ENCODE measurements around the gene MED27. TPM values are rescaled to one million over a fixed set of nuclear protein-coding genes. Genes with fewer than 3 reads are reported as not detected.

The MED27 gene
- total and polyA plus RNA-seq, 5 experiments from 2014 or later, result 14.3 to 43.4 (median 36.3) TPM

DNA sequence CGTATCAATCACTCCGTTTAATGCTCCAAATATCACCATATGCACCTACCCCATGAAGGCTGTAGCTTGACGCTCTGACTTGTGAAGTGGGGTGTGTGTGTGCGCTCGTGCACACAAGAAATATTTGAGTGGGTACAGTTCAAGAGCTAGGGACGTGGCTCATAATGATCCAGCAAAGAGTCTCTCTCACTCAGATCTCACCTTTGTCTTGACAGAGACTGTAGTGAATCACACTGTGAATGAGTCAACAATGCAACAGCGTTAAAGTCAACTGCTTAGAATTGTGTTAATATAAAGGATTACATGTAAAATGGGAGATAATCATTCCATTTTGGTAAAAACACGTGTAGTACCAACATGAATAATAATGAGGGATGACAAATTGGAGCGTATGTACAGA is 119.4 kb downstream of the MED27 start:
- no peak overlapping the region for H3K4me3 Mint-ChIP-seq
- peak overlapping the region in 1 of 10 donors; percentile 22 for H3K27ac Mint-ChIP-seq
- H3K36me3 Mint-ChIP-seq, result peaks cover 4 to 43% (median 16%) of the 10 kb centered on the region in 3 donors
- H3K27me3 Mint-ChIP-seq, result no peaks in the 10 kb centered on the region
- DNase-seq, result no peak
- POLR2A ChIA-PET, result no interaction called here
- H3K9me3 Mint-ChIP-seq, result peaks cover 0 to 10% (median 0%) of the 10 kb centered on the region in 9 donors
- ATAC-seq, result no peak
- H3K4me1 Mint-ChIP-seq, result peaks cover 0 to 11% (median under 1%) of the 10 kb centered on the region in 4 donors

DNA sequence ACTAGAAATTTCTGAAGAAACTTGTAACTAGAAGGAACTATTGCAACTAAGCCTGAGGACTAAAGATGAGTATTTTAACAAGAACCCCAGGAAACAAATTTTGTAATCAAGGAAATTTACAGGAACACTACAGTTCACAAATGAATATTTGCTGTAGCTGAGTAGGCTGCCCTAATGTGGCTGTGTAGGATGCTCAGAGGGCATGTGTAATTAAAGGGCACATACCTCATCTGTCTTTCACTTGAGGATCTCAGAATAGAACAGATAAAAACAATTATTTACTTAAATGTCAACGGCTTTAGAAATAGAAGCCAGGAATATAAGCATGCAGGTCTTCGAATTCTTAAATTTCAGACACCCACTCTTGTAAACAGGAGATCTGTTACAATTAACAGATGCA is 119.8 kb downstream of the MED27 start:
- H3K27ac Mint-ChIP-seq, result no peak overlapping the region
- no peak overlapping the region for H3K4me3 Mint-ChIP-seq
- POLR2A ChIA-PET, result no interaction called here
- peaks cover 0 to 11% (median under 1%) of the 10 kb centered on the region in 4 donors for H3K4me1 Mint-ChIP-seq
- H3K27me3 Mint-ChIP-seq, result no peaks in the 10 kb centered on the region
- H3K36me3 Mint-ChIP-seq, result peaks cover 4 to 41% (median 16%) of the 10 kb centered on the region in 3 donors
- no peak for DNase-seq
- ATAC-seq, result no peak
- peaks cover 0 to 10% (median 0%) of the 10 kb centered on the region in 9 donors for H3K9me3 Mint-ChIP-seq

DNA sequence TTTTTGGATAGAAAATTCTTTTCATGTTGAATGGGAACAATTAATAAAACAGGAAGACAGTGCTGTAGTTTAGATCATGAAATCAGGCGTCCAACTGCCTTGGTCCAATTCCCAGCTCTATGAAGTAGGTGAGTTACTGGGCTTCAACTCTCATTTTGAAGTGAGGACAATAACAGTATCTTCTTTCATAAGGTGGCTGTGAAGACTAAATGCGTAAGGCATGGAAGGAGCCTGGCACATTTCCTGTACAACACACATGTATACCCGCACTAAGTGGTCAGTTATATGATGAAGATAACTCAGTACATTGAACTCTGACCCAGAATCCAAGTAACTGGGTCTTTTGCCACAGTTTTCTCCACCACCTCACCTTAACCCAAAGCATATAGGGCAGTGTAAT is 120.6 kb downstream of the MED27 start:
- Mint-ChIP-seq H3K27ac (peak overlapping the region in 1 of 10 donors; percentile 14), H3K36me3 (peaks cover 4 to 36% (median 12%) of the 10 kb centered on the region in 3 donors), H3K9me3 (peaks cover 0 to 5% (median 0%) of the 10 kb centered on the region in 9 donors), H3K4me3 (no peak overlapping the region), H3K4me1 (peaks cover 0 to 11% (median under 1%) of the 10 kb centered on the region in 4 donors), H3K27me3 (no peaks in the 10 kb centered on the region)
- ATAC-seq (no peak), DNase-seq (no peak)
- POLR2A ChIA-PET, result no interaction called here

DNA sequence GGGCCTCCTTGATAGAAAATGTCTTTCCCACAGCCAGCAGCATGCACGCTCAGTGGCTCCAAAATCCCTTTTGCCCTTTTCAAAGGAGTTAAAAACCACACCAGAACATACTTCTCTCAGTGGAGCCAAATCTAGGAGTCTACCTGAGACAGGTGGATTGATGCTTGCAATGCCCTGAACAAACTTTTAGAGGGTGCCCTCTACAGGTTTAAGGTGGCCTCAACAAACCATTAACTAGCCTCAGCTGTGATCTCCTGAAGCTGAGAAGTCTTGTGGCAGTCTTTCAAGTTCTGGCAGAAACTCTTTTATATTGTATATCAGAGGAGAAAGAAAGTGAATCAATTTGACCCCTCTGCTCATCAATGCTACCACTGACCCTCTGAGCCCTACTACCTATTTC is 125.4 kb downstream of the MED27 start:
- H3K36me3 Mint-ChIP-seq, result peaks cover 0 to 16% (median 10%) of the 10 kb centered on the region in 3 donors
- no peak overlapping the region for H3K27ac Mint-ChIP-seq
- no peaks in the 10 kb centered on the region for H3K27me3 Mint-ChIP-seq
- H3K4me1 Mint-ChIP-seq, result peaks cover 0 to 9% (median 3%) of the 10 kb centered on the region in 4 donors
- ATAC-seq, result no peak
- H3K4me3 Mint-ChIP-seq, result no peak overlapping the region
- no peak for DNase-seq
- no peaks in the 10 kb centered on the region for H3K9me3 Mint-ChIP-seq
- POLR2A ChIA-PET, result no interaction called here

DNA sequence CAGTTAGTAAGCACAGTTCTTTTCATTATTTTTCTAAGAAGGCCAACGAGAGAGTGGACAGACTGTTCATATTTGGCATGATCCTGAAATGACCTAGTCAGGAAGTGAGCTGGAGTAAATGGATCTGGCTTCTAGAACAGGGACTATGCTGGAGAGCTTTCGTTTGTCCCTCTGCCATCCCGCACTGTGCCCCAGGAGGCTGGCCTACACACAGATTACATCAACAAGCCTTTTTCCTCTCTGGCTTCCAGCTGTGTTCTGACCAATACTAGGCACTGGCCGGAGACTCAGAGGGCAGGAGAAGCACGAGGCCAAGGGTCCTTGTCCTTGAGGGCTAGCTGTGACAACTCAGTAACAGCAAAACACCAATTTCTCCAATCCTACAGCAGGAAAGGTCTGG is 127.8 kb downstream of the MED27 start:
- H3K27me3 Mint-ChIP-seq, result no peaks in the 10 kb centered on the region
- peaks cover 0 to 16% (median 8%) of the 10 kb centered on the region in 3 donors for H3K36me3 Mint-ChIP-seq
- POLR2A ChIA-PET, result interaction anchor here (0.7 kb wide), 1 partner anchor 950 kb away, joined by 3 read pairs; no protein-coding TSS in a partner anchor
- no peaks in the 10 kb centered on the region for H3K9me3 Mint-ChIP-seq
- H3K27ac Mint-ChIP-seq, result no peak overlapping the region
- peaks cover 0 to 9% (median 4%) of the 10 kb centered on the region in 4 donors for H3K4me1 Mint-ChIP-seq
- H3K4me3 Mint-ChIP-seq, result no peak overlapping the region
- DNase-seq (no peak), ATAC-seq (no peak)

DNA sequence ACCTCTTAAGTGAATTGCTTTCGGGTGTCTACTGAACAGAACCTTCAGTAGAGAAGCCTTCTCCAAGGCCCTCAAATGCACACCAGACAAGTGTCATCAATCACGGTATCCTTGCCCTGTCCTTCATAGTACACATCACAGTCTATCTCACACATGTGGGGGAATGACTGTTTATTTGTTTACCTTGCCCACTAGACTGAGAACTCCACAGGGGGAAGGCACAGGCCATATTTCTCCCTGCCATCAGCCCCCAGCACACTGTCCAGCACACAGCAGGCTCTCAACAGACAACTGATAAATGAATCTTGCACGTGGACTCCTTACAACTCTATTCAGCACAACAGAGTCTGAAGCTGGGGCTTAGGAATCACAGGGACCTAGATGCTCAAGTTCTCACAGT is 128.5 kb downstream of the MED27 start:
- Mint-ChIP-seq H3K4me1 (peaks cover 0 to 9% (median 4%) of the 10 kb centered on the region in 4 donors), H3K9me3 (no peaks in the 10 kb centered on the region), H3K27me3 (no peaks in the 10 kb centered on the region), H3K4me3 (no peak overlapping the region), H3K36me3 (peaks cover 0 to 14% (median 11%) of the 10 kb centered on the region in 3 donors), H3K27ac (no peak overlapping the region)
- DNase-seq (no peak), ATAC-seq (no peak)
- POLR2A ChIA-PET, result no interaction called here

DNA sequence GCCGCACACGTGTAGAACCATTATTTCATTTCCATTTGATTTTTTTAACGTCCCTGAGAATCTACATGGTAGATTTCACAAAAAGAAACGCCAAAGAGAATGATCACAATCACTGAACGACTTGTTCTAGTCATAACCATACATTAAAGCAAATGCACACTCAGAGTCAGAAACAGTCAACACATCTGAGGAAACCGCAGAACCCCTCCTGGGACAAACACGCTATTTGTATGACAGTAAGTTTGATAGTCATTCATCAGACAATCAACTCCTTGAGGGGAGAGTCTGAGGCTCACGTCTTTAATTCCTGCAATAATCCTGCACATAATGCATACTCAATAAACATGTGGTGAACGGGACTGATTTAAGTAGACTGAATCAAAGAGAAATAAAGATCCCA is 129.2 kb downstream of the MED27 start:
- DNase-seq, result no peak
- Mint-ChIP-seq H3K27me3 (no peaks in the 10 kb centered on the region), H3K27ac (no peak overlapping the region), H3K36me3 (peaks cover 0 to 15% (median 12%) of the 10 kb centered on the region in 3 donors), H3K4me3 (no peak overlapping the region), H3K4me1 (peaks cover 0 to 9% (median 4%) of the 10 kb centered on the region in 4 donors), H3K9me3 (no peaks in the 10 kb centered on the region)
- POLR2A ChIA-PET, result no interaction called here
- ATAC-seq, result no peak

DNA sequence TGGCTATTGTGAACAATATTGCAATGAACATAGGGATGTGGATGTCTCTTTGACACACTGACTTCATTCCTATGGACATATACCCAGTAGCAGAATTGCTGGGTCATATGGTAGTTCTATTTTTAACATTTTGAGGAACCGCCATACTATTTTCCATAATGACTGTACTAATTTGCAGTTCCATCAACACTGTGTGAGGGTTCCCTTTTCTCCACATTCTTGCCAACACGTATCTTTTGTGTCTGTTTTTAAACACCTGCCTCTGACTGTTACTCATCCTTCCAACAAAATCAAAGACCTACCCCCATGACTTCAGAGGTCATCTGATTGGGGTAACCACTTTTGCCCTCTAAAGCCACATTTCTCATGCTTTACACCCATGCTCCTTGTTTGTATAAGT is 133.5 kb downstream of the MED27 start:
- no peaks in the 10 kb centered on the region for H3K27me3 Mint-ChIP-seq
- H3K4me1 Mint-ChIP-seq, result peaks cover 0 to 13% (median 1%) of the 10 kb centered on the region in 4 donors
- POLR2A ChIA-PET, result no interaction called here
- H3K9me3 Mint-ChIP-seq, result no peaks in the 10 kb centered on the region
- H3K36me3 Mint-ChIP-seq, result peaks cover 0 to 39% (median 19%) of the 10 kb centered on the region in 3 donors
- no peak for DNase-seq
- H3K27ac Mint-ChIP-seq, result no peak overlapping the region
- no peak overlapping the region for H3K4me3 Mint-ChIP-seq
- ATAC-seq, result no peak

DNA sequence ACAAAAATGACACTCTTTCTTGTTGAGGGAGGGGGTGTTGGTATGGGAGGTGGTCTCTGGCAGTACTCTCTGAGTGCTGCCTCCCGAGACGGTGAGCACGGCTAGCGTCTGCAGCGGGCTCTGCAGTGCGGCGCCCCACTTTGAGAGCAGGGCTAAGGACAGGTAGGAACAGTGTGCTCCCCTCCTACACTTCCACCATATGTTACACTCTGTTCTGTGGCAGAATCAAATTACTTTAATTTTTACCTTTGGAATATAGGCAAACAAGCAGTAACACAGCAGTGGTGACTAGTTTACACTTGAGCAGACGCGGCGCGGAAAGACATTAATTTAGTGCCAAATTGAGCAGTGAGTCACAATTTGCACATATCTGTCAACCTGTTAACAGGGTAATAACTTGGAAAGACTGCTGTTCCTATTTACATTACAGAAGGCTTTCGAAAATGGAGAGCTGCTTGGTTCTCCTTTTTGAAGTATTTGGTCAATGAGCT is 136.3 kb downstream of the MED27 start:
- DNase-seq (no peak), ATAC-seq (no peak)
- H3K27me3 Mint-ChIP-seq, result no peaks in the 10 kb centered on the region
- H3K9me3 Mint-ChIP-seq, result no peaks in the 10 kb centered on the region
- H3K27ac Mint-ChIP-seq, result peak overlapping the region in 1 of 10 donors; percentile 87
- no peak overlapping the region for H3K4me3 Mint-ChIP-seq
- peaks cover 0 to 9% (median 1%) of the 10 kb centered on the region in 4 donors for H3K4me1 Mint-ChIP-seq
- H3K36me3 Mint-ChIP-seq, result peaks cover under 1 to 54% (median 22%) of the 10 kb centered on the region in 3 donors
- POLR2A ChIA-PET, result no interaction called here

DNA sequence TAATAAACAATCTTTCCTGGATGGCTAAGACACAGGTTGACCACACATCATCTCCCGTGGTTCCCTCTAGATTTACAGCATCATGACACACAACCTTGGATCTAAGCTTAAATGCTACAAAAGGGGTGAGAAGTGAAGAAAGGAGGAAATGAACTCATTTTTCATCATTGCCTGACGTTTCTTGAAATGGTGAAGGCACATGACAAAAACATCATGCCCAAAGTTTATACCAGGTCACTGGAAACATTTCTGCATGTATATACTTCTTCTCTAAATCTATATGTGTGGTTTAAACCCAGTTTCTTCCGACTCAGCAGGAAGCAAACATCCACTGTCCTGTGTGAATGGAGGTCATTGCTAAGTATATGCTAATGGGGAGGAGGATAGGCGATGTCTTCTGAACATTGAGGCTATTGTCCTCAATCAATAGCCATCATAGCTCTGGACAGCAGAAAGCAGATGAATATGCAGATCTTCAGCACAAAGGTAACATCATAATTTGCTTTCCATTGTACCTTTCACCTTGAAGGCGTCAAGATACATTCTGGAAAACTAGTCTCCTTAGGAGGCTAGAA is 137.4 kb downstream of the MED27 start:
- Mint-ChIP-seq H3K9me3 (no peaks in the 10 kb centered on the region), H3K36me3 (peaks cover 11 to 66% (median 26%) of the 10 kb centered on the region in 3 donors), H3K27ac (peak overlapping the region in 1 of 10 donors; percentile 36), H3K4me3 (no peak overlapping the region), H3K27me3 (no peaks in the 10 kb centered on the region), H3K4me1 (peaks cover 0 to 8% (median 1%) of the 10 kb centered on the region in 4 donors)
- ATAC-seq, result no peak
- POLR2A ChIA-PET, result no interaction called here
- DNase-seq, result no peak

DNA sequence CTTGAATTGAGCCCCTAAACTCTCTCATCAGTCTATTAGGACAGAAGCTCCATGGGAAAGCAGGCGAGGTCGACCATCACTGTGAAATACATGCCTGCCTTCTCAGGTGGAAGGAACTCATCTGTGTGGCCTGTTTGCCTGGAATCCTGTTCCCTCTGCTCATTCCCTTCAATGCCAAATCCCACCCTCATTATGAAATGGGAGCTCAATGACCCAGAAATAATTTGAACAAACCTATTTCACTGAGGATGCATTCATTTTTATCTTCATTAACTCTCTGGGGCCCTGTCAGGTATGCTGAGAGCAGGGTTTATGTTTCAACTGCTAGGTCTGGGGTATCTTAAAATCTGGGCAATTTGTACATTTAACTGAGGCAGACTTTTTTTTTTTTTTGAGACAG is 142.2 kb downstream of the MED27 start:
- no peak overlapping the region for H3K4me3 Mint-ChIP-seq
- H3K27ac Mint-ChIP-seq, result no peak overlapping the region
- POLR2A ChIA-PET, result no interaction called here
- H3K4me1 Mint-ChIP-seq, result peaks cover 0 to 7% (median 4%) of the 10 kb centered on the region in 4 donors
- ATAC-seq (no peak), DNase-seq (no peak)
- H3K9me3 Mint-ChIP-seq, result peaks cover 0 to 16% (median 0%) of the 10 kb centered on the region in 9 donors
- H3K27me3 Mint-ChIP-seq, result no peaks in the 10 kb centered on the region
- peaks cover 25 to 65% (median 40%) of the 10 kb centered on the region in 3 donors for H3K36me3 Mint-ChIP-seq

DNA sequence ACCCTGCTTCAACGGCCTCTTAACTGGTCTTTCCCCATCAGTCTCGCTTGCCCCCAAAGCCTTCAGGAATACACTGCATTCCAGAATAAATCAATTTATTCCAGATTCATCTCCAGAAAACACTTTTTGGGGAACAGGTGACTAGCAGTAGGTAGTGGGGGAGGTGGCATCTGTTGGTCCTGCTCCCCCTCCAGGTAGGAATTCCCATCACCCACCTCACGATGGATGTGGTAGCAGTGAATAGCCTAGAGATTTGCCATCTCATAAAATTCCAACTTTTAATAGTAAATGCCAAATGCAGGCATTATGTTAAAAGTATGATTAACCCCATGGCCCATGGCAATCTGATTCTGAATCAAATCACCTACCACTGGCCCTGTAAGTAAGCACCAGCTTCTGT is 142.7 kb downstream of the MED27 start:
- no peak overlapping the region for H3K27ac Mint-ChIP-seq
- H3K4me1 Mint-ChIP-seq, result peaks cover 0 to 7% (median 4%) of the 10 kb centered on the region in 4 donors
- H3K9me3 Mint-ChIP-seq, result peaks cover 0 to 16% (median 0%) of the 10 kb centered on the region in 9 donors
- H3K4me3 Mint-ChIP-seq, result no peak overlapping the region
- ATAC-seq, result no peak
- H3K36me3 Mint-ChIP-seq, result peaks cover 25 to 60% (median 40%) of the 10 kb centered on the region in 3 donors
- no peak for DNase-seq
- no peaks in the 10 kb centered on the region for H3K27me3 Mint-ChIP-seq
- POLR2A ChIA-PET, result no interaction called here

DNA sequence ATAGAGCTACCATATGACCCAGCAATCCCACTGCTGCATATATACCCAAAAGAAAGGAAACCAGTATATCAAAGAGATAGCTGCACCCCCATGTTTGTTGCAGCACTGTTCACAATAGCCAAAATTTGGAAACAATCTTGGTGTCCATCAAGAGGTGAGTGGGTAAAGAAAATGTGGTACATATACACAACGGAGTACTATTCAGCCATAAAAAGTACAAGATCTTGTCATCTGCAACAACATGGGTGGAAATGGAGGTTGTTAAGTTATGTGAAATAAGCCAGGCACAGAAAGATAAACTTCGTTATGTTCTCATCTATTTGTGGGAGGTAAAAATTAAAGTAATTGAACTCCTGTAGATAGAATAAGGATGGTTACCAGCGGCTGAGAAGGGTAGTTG is 145.0 kb downstream of the MED27 start:
- H3K4me3 Mint-ChIP-seq, result no peak overlapping the region
- POLR2A ChIA-PET, result no interaction called here
- H3K4me1 Mint-ChIP-seq, result peaks cover 0 to 12% (median 6%) of the 10 kb centered on the region in 4 donors
- peaks cover 25 to 65% (median 46%) of the 10 kb centered on the region in 3 donors for H3K36me3 Mint-ChIP-seq
- no peak for DNase-seq
- no peaks in the 10 kb centered on the region for H3K27me3 Mint-ChIP-seq
- peaks cover 0 to 16% (median 0%) of the 10 kb centered on the region in 9 donors for H3K9me3 Mint-ChIP-seq
- ATAC-seq, result no peak
- H3K27ac Mint-ChIP-seq, result no peak overlapping the region

Data from naive thymus-derived CD8-positive, alpha-beta T cell (primary cell).